Measurements from ENCODE around the gene AJM1. TPM values are rescaled to one million over a fixed set of nuclear protein-coding genes. Genes with fewer than 3 reads are reported as not detected.
"Not testable (repeated sequence)": the region's sequence is repeated elsewhere in the genome, so short reads cannot be mapped to it uniquely, and the experiment has no call there.

AJM1 gene
- total and polyA plus RNA-seq, 9 donors = 0.48 to 2.4 (median 1.2) TPM; not detected in 1

DNA sequence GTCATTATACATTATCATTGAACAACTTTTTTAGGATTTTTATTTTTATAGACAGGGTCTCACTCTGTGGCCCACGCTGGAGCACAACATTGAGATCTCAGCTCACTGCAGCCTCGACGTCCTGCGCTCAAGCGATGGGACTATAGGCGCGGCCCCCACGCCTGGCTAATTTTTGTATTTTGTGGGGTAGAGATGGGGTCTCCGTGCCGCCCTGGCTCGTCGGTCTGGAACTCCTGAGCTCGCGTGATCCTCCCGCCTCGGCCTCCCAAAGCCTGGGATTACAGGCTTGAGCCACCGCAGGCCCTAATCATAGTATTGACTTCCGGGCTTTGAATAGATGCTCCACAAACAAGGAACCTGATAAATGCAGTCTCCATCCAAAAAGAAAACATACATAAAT lies 25.2 kb downstream of the AJM1 start:
- Histone ChIP-seq H3K9me3 (no peaks in the 10 kb centered on the region), H3K4me3 (no peak overlapping the region), H3K27ac (no peak overlapping the region), H3K4me1 (ENCODE audit: insufficient read depth) (peaks cover 8% of the 10 kb centered on the region), H3K27me3 (no peaks in the 10 kb centered on the region), H3K36me3 (no peaks in the 10 kb centered on the region)
- WGBS, 3 donors = 96 to 98% (median 96%) methylated on average over 18 of the region's 18 CpGs
- intact Hi-C loops (cut with DNase I) = loop anchor here in 1 of 4 donors (2.0 kb wide), 1 partner anchor 61 kb away; no protein-coding TSS in a partner anchor
- no peak for TF ChIP-seq CTCF (IDR thresholded peaks at IDR 0.05)
- TF ChIP-seq POLR2A (IDR thresholded peaks at IDR 0.05) = no peak
- TF ChIP-seq EP300 (IDR thresholded peaks at IDR 0.05) = no peak
- no peak for DNase-seq

DNA sequence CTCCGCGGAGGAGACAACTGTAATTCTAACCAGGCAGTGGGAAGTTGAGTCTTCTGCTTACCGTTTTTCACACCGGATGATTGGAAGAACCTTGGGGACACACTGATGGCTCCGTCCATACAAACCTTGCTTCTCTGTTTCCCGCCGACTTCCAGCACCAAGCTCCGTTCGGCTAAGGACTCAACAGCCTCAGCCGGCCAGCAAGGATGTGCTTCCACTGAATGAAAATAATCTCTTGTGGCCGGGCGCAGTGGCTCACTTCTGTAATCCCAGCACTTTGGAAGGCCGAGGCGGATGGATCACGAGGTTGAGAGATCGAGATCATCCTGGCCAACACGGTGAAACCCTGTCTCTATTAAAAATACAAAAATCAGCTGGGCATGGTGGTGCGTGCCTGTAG lies 25.6 kb downstream of the AJM1 start:
- peaks cover 8% of the 10 kb centered on the region for H3K4me1 ChIP-seq (ENCODE audit: insufficient read depth)
- no peaks in the 10 kb centered on the region for H3K36me3 ChIP-seq
- H3K27ac ChIP-seq = no peak overlapping the region
- TF ChIP-seq POLR2A (IDR thresholded peaks at IDR 0.05) (no peak), CTCF (IDR thresholded peaks at IDR 0.05) (no peak), EP300 (IDR thresholded peaks at IDR 0.05) (no peak)
- whole genome bisulfite sequencing, 3 donors = 96 to 98% (median 97%) methylated on average over 18 of the region's 18 CpGs
- DNase-seq = no peak
- H3K9me3 ChIP-seq = no peaks in the 10 kb centered on the region
- no peaks in the 10 kb centered on the region for H3K27me3 ChIP-seq
- H3K4me3 ChIP-seq = no peak overlapping the region
- intact Hi-C loops (cut with DNase I) = loop anchor here in 1 of 4 donors (2.0 kb wide), 1 partner anchor 61 kb away; no protein-coding TSS in a partner anchor

DNA sequence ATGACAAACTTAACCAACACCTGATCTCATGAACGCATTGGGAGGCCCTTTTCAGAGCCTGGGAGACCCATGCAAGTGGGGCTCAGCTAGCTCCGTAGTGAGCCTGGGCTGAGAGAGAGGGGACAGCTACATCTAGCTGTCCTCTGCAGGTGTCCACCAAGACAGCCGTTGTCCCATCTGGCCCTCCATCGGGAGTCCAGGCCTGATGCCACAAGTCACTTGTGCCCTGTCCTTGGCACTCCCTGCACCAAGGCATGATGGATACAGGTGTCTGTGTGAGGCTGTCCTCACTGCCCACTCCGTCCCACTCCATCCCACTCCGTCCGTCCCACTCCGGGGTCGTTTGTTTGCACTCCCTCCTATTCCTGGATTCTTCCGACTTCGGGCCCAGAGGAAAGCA lies 26.4 kb downstream of the AJM1 start:
- no peaks in the 10 kb centered on the region for H3K9me3 ChIP-seq
- no peak overlapping the region for H3K27ac ChIP-seq
- H3K36me3 ChIP-seq = no peaks in the 10 kb centered on the region
- DNase-seq = no peak
- intact Hi-C loops (cut with DNase I) = no loop called here
- 91 to 95% (median 92%) methylated on average over 11 of the region's 11 CpGs for WGBS, 3 donors
- no peak overlapping the region for H3K4me3 ChIP-seq
- no peak for TF ChIP-seq EP300 (IDR thresholded peaks at IDR 0.05)
- no peak for TF ChIP-seq POLR2A (IDR thresholded peaks at IDR 0.05)
- TF ChIP-seq CTCF (IDR thresholded peaks at IDR 0.05) = no peak
- H3K4me1 ChIP-seq (ENCODE audit: insufficient read depth) = peaks cover 8% of the 10 kb centered on the region
- H3K27me3 ChIP-seq = no peaks in the 10 kb centered on the region

DNA sequence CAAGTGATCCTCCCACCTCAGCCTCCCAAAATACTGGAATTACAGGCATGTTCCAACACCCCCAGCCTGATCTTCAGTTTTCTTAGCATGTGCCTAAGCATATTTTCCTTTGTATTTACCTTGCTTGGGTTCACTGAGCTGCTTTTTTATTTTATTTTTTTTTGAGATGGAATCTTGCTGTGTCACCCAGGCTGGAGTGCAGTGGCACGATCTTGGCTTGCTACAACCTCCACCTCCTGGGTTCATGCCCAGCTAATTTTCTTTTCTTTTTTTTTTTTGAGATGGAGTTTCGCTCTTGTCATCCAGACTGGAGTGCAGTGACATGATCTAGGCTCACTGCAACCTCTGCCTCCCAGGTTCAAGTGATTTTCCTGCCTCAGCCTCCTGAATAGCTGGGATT lies 27.3 kb downstream of the AJM1 start:
- H3K27ac ChIP-seq; H3K9me3 ChIP-seq; intact Hi-C loops (cut with DNase I); H3K4me1 ChIP-seq (ENCODE audit: insufficient read depth); H3K4me3 ChIP-seq; H3K27me3 ChIP-seq; H3K36me3 ChIP-seq; DNase-seq: not testable (repeated sequence)
- WGBS, 3 donors = 89 to 94% (median 93%) methylated on average over 2 of the region's 2 CpGs

- Histone ChIP-seq H3K27me3 (no peaks in the 10 kb centered on the region), H3K27ac (no peak overlapping the region), H3K4me1 (ENCODE audit: insufficient read depth) (no peaks in the 10 kb centered on the region), H3K9me3 (no peaks in the 10 kb centered on the region), H3K36me3 (no peaks in the 10 kb centered on the region), H3K4me3 (no peak overlapping the region)
- WGBS, 3 donors = 87 to 92% (median 90%) methylated on average over 6 of the region's 6 CpGs
- DNase-seq = no peak
- intact Hi-C loops (cut with DNase I) = no loop called here
- TF ChIP-seq EP300 (IDR thresholded peaks at IDR 0.05) (no peak), POLR2A (IDR thresholded peaks at IDR 0.05) (no peak), CTCF (IDR thresholded peaks at IDR 0.05) (no peak)
These were observed 32.9 kb downstream of the AJM1 start for GRCh38 chr9:136875155-136875554.

Measured in ovary (tissue), 9 donors.